22Rv1 (cell line): Measurements from ENCODE around the gene SPRY1.

Experiments
- H3K27ac ChIP-seq: fragments of 450-650 bp; 2 replicates; pipeline ENCODE4 v1.5.1; 2017
- CTCF ChIP-seq: fragments of 450-650 bp; IDR thresholded peaks from 2 replicates; pipeline ENCODE4 v1.5.1; 2017; ENCODE audit warnings: mild to moderate bottlenecking
- ZFX ChIP-seq: fragments of 450-650 bp; IDR thresholded peaks from 2 replicates; pipeline ENCODE4 v1.6.1; 2017; ENCODE audit warnings: antibody characterized with exemption, borderline replicate concordance

SPRY1 gene

GRCh38 chr4:123359449-123360315 lies 36.9 kb upstream of the SPRY1 start:
- no peak overlapping the region for H3K27ac ChIP-seq
- TF ChIP-seq CTCF (no peak), ZFX (no peak)

DNA sequence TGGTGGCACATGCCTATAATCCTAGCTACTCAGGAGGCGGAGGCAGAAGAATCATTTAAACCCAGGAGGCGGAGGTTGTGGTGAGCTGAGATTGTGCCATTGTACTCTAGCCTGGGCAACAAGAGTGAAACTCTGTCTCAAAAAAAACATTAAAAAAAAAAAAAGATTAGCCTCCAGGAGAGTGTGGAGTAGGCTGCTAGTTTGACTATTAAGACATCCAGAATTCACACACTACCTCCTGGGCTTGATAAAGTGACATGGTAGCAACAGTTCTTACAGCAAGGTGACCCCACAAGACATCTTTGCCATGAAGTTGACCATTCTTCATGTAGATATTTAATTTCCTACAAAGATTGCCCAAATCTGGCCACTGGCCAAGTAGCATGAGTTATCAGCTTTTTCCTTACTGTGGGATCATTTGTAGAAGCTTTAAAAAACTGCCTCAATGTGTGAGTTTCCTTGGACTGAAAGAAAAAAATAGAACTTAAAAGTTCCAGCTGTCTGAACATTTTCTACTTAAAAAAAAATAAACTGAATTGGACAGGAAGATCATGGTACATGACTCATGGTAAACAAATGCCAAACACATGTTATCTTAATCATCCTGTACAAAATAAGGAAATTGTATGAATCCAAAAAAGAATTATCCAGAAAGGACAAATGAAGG lies 35.3 kb upstream of the SPRY1 start:
- no peak overlapping the region for H3K27ac ChIP-seq
- no peak for TF ChIP-seq CTCF
- no peak for TF ChIP-seq ZFX

DNA sequence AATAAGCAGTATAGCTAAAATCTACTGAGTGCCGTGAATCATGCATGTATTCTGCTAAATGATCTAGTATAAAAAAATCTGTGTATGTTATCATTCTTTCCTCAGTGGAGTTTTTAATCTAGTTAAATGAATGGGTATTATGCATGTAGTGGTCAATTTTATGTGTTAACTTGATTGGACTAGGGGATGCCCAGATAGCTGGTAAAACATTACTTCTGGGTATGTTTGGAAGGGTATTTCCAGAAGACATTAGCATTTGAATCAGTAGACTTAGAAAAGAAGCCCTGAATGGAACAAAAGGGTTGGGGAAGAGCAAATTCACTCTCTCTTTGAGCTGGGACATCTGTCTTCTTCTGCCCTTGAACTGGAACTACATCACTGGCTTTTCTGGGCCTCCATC lies 34.5 kb upstream of the SPRY1 start:
- TF ChIP-seq ZFX, result no peak
- TF ChIP-seq CTCF, result no peak
- H3K27ac ChIP-seq, result no peak overlapping the region

DNA sequence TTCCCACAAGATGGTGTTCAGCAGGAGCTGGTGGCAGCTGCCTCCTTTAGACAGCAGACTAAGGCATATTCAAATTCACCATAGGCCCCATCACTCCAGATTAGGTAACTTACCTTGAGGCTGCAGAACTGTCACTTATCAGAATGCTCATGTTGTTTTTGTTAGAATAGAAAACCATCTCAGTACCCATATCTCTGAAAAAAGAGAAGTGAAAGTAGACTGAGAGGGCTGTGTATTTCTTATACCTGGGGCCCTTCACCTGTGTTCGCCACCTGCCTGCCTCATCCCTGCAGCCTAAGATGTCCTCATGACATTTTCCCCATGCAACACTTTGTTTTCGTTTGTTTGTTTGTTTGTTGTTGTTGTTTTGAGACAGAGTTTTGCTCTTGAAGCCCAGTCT lies 32.9 kb upstream of the SPRY1 start:
- no peak overlapping the region for H3K27ac ChIP-seq
- TF ChIP-seq ZFX, result no peak
- no peak for TF ChIP-seq CTCF

DNA sequence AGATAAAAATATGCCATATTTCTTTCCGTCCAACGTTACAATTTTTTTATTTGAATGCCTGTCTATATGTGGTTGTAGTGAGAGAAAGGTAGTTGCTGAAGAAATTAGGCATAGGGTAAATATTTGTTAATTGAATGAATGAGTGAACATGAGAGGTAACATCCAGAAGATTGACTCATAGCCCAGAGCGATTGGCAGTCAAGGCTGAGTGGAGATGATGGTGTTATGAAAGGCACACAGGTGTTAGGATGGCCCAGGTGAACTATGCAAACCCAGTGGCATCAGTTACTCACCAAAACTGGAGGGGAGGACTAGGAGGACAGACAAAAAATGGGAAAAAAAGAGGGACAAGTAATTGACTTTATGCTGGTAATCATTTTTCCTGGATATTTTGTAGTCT lies 31.7 kb upstream of the SPRY1 start:
- H3K27ac ChIP-seq, result no peak overlapping the region
- TF ChIP-seq ZFX, result no peak
- no peak for TF ChIP-seq CTCF

DNA sequence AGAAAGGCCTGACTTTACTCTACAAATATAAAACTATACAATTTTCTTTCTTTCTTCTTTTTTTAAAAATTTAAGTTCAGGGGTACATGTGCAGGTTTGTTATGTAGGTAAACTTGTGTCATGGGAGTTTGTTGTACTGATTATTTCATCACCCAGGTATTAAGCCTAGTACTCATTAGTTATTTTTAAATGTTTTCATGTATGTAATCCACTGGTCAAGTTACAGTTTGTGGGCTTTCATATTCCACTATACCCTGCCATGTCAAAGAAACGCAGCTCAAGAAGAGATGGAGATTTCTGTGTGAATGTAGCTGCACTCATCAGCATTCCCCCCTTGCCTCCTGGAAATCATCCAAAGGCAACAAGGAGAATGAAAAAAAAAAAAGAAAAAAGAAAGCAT lies 31.2 kb upstream of the SPRY1 start:
- no peak overlapping the region for H3K27ac ChIP-seq
- no peak for TF ChIP-seq CTCF
- no peak for TF ChIP-seq ZFX

DNA sequence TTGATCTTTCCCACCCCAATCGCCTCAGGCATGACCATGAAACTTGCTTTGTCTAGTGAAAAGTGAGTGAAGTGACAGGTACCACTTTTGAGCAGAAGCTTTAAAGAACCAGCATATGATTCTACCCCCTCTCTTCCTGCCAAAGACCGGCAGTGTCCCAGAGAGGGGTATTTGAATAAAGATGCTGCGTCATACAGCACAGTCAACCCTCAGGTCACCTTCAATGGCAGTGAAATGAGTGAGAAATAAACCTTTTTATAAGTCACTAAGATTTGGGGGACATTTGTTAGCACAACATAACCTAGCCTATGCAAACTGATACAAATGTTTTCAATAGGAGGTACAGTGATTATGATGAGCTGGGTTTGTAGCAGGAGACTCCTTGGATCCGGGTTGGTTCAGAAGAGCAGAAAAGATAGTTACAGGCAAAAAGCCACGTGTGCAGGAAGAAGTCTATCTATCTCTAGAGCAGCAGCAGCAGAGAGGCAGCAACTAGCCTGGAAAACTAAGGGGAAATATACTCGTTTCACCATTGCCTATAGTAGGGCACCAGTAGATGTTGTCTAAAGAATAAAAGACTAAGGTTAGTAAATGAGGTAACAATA lies 30.3 kb upstream of the SPRY1 start:
- H3K27ac ChIP-seq, result no peak overlapping the region
- no peak for TF ChIP-seq ZFX
- no peak for TF ChIP-seq CTCF
